GM19438 (cell line): ENCODE results near the gene GON4L.
"Not testable (repeated sequence)": the region's sequence is repeated elsewhere in the genome, so short reads cannot be mapped to it uniquely, and the experiment has no call there.

ENCODE experiments used
- ATAC-seq: cut with Tn5 transposase; IDR thresholded peaks from one replicate; pipeline ENCODE4 v1.9.1; 2021; ENCODE audit warnings: low read depth; ENCODE audit not compliant: unreplicated experiment

GON4L gene

DNA sequence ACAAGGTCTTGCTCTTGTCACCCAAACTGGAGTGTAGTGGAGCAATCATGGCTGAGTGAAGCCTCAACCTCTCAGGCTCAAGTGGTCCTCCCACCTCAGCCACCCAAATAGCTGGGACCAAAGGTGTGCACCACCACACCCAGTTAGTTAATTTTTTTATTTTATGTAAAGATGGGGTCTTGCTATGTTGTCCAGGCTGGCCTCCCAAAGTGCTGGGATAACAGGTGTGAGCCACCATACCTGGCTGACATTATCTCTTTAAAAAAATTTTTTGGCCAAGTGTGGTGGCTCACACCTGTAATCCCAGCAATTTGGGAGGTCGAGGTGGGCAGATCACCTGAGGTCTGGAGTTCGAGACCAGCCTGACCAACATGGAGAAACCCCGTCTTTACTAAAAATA is 98.0 kb downstream of the GON4L start:
- ATAC-seq, result not testable (repeated sequence)

DNA sequence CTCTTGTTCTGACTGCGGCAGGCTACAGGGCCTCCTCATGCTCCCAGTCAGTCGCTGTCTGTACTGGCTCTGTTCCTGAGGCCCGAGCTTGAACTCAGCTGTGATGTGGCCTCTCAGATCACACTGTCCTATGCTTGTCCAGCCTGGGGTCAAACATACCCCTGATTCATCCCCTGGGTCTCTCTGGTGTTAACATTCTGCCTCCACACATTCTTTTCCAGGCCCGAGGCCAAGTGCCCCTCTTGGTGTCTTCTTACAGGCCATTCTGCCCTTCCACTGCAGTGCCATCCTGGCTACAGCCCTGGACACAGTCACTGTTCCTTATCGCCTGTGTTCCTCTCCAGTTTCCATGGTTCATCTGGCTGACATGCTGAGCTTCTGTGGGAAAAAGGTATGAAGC is 108.9 kb downstream of the GON4L start:
- ATAC-seq, result not testable (repeated sequence)

DNA sequence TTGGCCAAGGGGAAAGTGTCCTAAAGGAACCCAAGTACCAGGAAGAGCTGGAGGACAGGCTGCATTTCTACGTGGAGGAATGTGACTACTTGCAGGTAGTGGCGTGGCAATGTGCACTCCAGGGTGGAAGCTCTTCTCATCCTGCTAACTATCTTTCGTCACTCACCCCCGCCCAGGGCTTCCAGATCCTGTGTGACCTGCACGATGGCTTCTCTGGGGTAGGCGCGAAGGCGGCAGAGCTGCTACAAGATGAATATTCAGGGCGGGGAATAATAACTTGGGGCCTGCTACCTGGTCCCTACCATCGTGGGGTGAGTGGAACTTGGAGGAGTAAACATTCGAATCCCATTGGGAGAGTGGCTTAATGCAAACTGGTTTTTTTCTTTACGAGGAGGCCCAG is 109.4 kb downstream of the GON4L start:
- ATAC-seq, result not testable (repeated sequence)

DNA sequence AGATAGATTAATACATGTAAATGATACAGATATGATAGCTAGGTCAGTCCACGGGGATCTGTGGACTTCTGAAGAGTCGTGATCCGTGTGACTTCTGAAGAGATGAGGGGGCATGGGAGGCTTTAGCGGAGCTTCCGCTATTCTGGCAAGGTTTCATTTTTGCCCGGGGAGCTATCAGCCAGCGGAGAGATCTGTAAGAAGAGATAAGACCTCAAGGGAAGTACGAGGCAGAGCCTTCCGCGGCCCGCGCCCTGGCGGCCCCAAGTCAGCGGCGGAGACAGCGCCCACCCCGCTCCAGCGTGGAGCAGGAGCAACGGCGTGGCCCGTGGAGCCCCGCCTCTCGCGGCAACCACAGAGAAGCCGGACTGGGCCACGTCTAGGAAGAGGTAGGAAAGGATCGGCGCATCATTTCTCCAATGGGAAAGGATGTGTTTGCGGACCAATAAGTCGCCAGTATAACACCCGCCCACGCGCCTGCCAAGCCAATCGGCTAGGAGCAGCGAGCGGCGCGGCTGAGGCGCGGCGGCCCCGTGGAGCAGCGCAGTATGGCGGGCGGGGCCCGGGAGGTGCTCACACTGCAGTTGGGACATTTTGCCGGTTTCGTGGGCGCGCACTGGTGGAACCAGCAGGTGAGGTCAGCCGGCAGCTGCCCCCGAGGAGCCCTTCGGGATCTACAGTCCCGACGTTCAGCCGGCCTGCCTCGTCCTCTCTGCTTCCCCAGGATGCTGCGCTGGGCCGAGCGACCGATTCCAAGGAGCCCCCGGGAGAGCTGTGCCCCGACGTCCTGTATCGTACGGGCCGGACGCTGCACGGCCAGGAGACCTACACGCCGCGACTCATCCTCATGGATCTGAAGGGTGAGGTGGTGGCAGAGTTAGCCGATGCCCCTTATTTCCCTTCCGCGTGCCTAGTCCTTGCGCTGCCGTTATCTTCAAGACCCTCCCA is 111.5 kb downstream of the GON4L start:
- peak; percentile 91 for ATAC-seq

DNA sequence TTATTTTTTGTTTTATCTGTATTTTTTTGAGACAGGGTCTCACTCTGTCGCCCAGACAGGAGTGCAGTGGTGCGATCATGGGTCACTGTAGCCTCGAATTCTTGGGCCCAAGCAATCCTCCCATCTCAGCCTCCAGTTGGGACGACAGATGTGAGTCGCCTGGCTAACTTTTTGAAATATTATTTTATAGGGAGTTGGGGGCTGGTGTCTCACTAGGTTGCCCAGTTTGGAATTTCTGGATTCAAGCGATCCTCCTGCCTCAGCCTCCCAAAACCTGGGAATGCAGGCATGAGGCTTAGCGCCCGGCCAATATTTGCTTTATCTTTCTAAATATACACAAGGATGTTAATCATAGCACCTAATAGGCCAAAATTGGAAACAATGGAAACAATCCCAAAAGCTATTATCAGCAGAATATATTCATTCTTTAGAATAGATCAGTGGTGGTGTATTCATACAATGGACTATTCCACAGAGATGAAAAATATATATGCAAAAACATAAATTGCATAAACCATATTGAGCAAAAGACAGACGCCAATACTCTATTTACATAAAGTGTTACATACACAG is 112.2 kb downstream of the GON4L start:
- ATAC-seq, result no peak

DNA sequence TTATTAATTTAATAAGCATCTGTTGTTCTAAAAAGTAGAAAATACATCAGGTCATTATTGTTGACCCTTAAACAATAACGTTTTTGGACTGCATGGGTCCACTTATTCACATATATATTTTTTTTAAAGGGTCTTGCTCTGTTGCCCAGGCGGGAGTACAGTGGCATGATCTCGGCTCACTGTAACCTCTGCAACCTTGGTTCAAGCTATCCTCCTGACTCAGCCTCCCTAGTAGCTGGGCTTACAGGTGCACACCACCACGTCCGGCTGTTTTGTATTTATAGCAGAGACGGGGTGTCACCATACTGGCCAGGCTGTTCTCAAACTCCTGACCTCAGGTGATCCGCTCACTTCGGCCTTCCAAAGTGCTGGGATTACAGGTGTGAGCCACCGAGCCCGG is 115.1 kb downstream of the GON4L start:
- ATAC-seq, result no peak

DNA sequence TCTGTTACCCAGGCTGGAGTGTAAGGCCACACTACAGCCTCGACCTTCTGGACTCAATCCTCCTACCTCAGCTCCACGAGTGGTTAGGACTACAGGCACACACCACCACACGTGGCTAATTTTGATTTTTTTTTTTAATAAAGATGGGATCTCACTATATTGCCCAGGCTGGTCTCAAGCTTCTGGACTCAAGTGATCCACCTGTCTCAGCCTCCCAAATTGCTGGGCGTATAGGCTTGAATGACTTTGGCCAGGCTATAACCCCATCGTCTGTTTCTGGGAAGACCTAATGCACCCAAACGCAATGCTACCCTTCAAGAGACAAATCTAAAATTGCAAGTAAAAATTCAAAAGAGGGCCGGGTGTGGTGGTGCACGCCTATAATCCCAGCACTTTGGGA is 116.0 kb downstream of the GON4L start:
- ATAC-seq, result no peak

DNA sequence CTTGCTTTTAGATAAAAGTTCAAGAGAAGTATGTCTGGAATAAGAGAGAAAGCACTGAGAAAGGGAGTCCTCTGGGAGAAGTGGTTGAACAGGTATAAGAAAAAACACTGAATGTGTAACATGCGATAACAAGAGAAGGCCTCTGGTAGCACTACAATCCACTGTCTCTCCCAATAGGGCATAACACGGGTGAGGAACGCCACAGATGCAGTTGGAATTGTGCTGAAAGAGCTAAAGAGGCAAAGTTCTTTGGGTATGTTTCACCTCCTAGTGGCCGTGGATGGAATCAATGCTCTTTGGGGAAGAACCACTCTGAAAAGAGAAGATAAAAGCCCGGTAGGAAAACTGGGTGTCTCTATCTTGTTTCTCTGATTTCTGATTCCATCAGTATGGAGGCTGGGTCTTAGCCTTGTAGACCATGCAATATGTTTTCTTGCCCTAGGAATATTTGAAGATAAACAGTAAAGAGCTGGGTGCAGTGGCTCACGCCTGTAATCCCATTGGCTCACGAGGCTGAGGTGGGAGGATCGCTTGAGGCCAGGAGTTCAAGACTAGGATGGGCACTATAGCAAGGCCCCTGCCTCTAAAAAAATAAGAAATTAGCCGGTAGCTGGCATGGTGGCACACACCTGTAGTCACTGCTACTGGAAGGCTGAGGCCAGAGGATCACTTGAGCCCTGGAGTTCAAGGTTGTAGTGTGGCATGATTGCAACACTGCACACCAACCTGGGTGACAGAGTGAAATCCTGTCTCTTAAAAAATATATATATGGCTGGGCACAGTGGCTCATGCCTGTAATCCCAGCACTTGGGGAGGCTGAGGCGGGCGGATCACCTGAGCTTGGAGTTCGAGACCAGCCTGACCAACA is 127.7 kb downstream of the GON4L start:
- no peak for ATAC-seq

DNA sequence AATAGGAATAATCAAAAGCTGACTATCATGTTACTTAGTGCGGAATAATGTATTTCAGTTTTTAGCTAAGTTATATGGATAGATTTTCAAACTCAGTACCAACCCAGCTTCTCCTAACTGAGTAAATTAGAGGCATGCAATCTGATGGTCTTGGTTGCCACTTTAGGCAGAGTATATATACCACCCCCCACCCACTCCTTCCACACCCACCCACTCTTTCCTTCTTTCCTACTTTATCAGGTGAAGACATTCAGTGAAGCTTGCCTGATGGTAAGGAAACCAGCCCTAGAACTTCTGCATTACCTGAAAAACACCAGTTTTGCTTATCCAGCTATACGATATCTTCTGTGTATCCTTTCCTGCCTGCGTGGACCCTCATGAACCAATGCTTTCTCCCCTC is 131.9 kb downstream of the GON4L start:
- no peak for ATAC-seq

DNA sequence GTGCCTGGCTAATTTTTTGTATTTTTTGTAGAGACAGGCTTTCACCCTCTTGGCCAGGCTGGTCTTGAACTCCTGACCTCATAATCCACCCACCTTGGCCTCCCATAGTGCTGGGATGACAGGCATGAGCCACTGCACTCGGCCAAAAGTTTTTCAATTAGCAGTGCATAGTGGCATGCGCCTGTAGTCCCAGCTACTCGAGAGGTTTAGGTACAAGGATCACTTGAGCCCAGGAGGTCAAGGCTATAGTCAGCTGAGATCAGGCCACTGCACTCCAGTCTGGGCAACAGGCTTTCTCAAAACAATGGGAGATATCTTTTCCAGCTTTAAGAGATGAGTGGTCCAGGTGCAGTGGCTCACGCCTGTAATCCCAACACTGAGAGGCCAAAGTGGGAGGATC is 137.3 kb downstream of the GON4L start:
- ATAC-seq, result no peak

DNA sequence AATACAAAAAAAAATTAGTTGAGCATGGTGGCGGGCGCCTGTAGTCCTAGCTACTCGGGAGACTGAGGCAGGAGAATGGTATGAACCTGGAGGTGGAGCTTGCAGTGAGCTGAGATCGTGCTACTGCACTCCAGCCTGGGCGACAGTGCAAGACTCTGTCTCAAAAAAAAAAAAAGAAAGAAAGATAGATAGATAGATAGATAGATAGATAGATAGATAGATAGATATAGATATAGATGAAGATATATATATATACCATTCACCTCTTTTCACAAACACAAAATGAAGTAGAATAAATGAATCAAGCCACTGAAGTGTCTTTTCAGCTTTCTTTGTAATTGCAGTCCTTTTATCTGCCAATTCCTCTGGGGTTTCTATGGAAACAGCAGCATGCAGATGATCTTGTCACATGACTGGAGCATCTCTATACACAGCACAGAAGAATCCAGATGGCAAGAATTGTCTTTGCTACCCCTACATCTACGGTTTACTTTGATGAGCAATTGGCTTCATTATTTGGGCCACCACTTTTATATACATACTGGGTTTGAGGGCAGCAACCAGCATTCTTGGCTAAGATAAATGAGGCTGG is 138.4 kb downstream of the GON4L start:
- not testable (repeated sequence) for ATAC-seq

DNA sequence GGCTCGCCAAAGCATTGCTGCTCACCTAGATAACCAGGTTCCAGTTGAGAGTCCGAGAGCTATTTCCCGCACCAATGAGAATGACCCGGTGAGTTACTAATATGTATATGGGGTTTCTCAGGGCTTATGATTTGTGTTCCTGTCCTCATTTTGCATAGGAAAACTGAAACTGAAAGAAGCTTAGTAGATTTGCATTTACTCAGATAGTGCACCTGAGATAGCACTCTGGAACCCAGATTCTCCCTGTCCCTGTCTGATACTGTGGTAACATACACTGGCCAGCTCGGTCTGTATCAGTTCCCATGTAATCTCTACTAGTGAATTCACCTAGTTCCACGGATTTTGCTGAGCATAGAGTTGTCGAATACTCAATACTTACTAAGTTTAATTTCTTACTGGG is 140.0 kb downstream of the GON4L start:
- ATAC-seq, result no peak

DNA sequence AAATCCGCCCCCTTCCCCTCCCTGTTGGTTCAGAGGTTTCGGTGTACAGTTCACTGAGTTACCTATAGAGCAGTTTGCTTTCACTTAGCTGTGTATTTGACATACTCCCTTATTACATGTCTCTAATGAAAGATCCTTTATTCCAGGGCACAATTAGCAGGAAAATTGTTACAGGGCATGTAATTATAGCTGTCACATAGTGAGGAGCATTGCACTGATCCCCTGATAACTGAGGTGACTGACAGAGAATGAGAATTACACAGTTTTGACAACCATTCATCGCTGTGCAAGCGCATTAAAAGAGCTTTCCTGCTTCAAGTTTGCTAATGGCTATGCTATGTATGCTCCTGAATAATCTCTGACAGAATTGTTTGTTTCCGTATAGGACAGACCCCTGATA is 141.2 kb downstream of the GON4L start:
- ATAC-seq, result no peak

DNA sequence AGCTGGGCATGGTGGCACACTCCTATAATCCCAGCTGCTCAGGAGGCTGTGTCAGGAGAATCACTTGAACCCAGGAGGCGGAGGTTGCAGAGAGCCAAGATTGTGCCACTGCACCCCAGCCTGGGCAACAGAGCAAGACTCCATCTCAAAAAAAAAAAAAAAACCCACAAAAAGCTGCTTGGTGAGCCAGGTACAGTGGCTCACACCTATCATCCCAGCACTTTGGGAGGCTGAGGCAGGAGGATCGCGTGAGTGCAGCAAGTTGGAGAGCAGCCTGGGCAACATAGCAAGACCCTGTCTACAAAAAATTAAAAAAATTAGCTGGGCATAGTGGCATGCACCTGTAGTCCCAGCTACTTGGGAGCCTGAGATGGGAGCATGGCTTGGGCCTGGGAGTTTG is 142.0 kb downstream of the GON4L start:
- ATAC-seq, result not testable (repeated sequence)

DNA sequence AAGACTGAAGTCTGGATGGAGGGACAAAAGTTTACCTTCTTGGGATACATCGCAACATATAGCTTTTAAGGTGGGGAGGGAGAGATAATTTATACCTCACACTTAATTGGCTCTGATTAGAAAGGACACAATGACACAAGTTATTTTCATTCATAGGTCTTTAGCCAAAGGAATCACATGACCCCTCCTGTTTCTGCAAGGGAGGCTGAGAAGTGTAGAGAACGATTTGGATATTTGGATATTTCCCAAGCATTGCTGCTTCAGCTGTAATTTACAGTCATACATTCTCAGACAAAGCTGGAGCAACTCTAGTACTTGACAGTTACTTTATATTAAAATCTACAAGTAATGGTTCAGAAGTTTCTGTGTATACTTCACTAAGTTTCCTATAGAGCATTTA is 143.9 kb downstream of the GON4L start:
- ATAC-seq, result no peak

DNA sequence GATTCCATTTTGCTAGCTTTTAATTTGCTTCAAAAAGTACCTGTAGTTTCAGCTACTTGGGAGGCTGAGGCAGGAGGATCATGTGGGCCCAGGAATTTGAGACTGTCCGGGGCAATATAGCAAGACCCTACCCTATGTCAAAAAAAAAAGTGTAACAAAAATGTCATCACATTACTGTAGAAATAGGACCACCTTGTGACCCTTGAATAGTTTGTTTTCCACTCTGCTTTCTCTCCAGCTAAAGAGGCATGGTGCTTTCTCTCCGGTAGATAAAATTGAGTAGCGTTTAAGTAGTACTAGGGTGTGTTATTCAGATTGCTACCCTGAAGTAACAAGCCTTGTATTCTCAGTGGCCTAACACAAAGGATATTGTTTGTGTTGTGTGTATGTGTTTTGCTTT is 144.4 kb downstream of the GON4L start:
- not testable (repeated sequence) for ATAC-seq

DNA sequence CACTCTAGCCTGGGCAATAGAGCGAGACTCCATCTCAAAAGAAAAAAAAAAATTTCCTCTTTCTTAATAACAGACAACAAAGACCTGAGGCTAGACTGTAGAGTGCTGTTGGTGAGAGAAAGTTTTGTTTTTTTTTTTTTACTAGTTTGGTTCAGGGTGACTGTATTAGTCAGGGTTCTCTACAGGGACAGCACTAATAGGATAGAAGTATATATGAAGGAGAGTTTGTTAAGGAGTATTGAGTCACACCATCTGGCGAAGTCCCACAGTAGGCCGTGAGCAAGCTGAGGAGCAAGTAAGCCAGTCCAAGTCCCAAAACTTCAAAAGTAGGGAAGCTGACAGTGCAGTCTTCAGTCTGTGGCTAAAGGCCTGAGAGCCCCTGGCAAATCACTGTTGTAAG is 145.6 kb downstream of the GON4L start:
- not testable (repeated sequence) for ATAC-seq

DNA sequence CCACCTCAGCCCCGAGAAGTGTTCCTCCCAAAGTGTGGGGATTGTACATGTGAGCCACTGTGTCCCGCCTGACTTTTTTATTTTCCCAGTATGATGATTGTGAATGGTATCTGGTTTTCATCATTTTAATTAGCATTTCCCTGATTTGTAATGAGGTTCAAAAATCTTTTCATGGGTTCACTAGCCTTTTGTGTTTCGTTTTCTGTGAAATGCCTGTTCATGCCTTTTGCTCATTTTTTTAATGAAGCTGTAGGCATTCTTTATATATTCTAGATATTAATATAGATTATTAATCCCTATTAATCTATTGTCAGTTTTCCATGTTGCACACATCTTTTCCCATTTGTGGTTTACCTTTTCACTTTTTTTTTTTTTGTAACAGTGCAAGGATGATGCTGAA is 147.6 kb downstream of the GON4L start:
- no peak for ATAC-seq

DNA sequence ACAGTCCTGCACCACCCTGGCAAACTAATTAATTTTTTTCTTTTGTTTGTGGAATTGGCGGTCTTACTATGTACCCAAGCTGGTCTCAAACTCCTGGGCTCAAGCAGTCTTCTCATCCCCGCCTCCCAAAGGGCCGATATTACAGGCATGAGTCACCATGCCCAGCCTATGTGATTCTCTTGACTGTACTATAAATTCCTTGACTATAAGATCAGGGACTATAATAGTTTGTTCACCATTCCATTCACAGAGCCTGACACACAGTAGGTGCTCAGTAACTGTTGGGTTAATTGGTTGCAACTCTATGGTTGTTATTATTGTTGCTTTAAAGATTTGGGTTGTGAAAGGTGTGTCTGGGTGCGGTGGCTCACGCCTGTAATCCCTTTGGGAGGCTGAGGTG is 150.9 kb downstream of the GON4L start:
- no peak for ATAC-seq

DNA sequence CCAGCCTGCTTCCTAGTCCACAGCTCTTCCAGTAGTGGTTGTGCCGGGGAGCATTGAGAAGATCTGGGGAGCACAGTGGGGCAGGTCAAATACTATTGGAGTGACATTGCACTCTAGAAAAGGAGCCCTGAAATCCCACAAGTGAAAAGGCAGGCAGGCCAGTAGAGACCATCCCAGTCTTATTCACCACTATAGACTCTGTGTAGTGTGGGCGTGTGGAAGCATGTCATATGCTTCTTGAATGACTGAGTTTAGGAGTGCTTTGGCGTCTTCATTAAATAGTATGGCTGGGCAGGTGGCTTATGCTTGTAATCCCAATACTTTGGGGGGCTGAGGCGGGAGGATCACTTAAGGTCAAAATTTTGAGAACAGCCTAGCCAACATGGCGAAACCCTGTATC is 152.6 kb downstream of the GON4L start:
- ATAC-seq, result not testable (repeated sequence)

DNA sequence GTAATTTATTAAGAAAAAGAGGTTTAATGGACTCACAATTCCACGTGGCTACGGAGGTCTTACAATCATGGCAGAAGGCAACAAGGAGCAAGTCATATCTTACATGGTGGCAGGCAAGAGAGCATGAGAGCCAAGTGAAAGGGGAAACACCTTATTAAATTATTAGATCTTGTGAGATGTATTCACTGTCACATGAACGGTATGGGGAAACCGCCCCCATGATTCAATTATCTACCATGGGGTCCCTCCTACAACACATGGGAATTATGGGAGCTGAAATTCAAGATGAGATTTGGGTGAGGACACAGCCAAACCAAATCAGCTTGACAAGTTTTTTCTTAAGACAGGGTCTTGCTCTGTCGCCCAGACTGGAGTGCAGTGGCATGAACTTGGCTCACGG is 153.8 kb downstream of the GON4L start:
- ATAC-seq, result no peak
